GM11168 (cell line): Measurements from ENCODE around the gene TTC23L.

Experiments
- in situ Hi-C: fragments of 300-500 bp; cut with MboI; formaldehyde crosslinking; loops from one replicate; pipeline ENCODE4 v1.12.0; 2022; ENCODE audit warnings: low sequenced_read_pairs; ENCODE audit not compliant: unreplicated experiment

Gene TTC23L

DNA sequence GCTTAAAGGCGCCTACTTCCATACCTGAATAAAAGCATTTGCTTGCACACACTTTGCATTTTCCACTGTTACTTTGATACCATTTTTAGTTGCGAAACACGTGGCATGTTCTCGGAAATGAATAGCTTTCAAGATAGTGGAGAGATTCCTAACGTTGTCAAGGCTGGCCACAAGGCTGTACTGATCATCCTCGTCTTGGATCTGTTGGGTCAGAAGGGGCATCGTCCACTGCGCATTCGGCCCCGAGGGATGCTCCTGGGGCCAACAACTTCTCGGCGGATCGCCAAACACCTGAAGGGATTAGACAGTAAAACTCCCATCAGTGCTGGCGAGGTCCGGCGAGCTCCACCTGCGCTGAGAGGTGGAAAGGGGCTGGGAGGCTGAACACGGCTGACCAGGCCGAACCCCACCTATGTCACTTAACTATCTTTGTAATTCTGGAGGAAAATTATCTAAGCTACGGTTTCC is 75.7 kb downstream of the TTC23L start:
- in situ Hi-C loops: loop anchor here (25.0 kb wide), 1 partner anchor 402 kb away; no protein-coding TSS in a partner anchor

- in situ Hi-C loops: loop anchor here (25.0 kb wide), 1 partner anchor 403 kb away; no protein-coding TSS in a partner anchor
Observed at GRCh38 chr5:34915139-34915855, 76.3 kb downstream of the TTC23L start, which contains the start of the genes BRIX1 and RAD1. Gene BRIX1 (plus strand): TSS chr5:34915711. CDS start chr5:34915739, 28 bp downstream. Gene RAD1 (minus strand): TSS chr5:34915504. CDS start chr5:34914892, 612 bp downstream.

GRCh38 chr5:34915856-34916192 is 76.9 kb downstream of the TTC23L start:
- in situ Hi-C loops: loop anchor here (25.0 kb wide), 1 partner anchor 404 kb away; no protein-coding TSS in a partner anchor

- in situ Hi-C loops: loop anchor here (25.0 kb wide), 1 partner anchor 404 kb away; no protein-coding TSS in a partner anchor
Observed at GRCh38 chr5:34916518-34916917, 77.6 kb downstream of the TTC23L start.

- in situ Hi-C loops: loop anchor here (25.0 kb wide), 1 partner anchor 406 kb away; no protein-coding TSS in a partner anchor
Observed at GRCh38 chr5:34918025-34918424, 79.1 kb downstream of the TTC23L start.

DNA sequence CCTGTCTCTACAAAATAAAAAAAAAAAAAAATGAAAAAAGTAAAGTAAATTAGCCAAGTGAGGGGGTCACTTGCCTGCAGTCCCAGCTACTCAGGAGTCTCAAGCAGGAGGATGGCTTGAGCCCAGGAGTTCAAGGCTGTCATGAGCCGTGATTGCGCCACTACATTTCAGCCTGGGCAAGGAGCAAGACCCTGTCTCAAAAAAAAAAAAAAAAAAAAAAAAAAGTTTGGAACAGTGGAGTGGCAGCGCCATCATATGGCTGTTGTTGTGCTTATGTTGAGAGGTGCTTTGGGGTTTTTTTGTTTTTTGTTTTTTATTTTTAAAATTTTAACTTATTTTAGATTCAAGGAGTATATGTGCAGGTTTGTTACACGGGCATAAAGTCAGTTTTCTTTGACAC is 80.1 kb downstream of the TTC23L start:
- in situ Hi-C loops: loop anchor here (25.0 kb wide), 1 partner anchor 407 kb away; no protein-coding TSS in a partner anchor

GRCh38 chr5:34923256-34923655 is 84.3 kb downstream of the TTC23L start:
- in situ Hi-C loops: loop anchor here (25.0 kb wide), 1 partner anchor 411 kb away; no protein-coding TSS in a partner anchor

GRCh38 chr5:34923694-34924461 is 84.9 kb downstream of the TTC23L start:
- in situ Hi-C loops: loop anchor here (25.0 kb wide), 1 partner anchor 412 kb away; no protein-coding TSS in a partner anchor

- in situ Hi-C loops: loop anchor here (25.0 kb wide), 1 partner anchor 412 kb away; no protein-coding TSS in a partner anchor
Observed at GRCh38 chr5:34924462-34924765, 85.5 kb downstream of the TTC23L start.

DNA sequence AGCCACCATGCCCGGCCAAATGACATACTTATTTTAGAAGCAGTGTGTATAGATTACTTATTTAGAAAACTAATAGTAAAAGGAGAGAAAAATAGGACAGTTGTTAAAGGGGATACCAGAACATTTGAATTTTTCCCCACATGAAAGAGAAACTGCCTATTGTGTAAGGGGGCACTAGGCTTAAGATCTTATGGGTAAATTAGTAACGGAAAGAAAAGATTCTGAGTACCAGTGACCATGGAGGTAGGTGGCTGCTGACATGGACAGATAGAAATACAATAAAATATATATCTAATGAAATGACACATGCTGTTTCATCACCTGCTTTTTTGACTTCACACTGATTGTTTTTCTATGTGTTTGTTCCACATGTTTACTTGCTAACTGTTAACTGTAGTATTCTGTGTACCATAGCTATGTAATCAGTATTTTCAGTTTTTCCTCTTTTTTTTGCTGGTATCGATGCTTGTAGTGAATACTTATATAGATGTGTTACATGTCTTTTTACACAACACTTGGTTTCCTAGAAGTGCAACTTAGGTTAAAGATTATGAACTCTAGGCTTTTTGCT is 87.4 kb downstream of the TTC23L start:
- in situ Hi-C loops: no loop called here

- in situ Hi-C loops: no loop called here
Observed at GRCh38 chr5:34927785-34928184, 88.8 kb downstream of the TTC23L start.

GRCh38 chr5:34928267-34928666 is 89.3 kb downstream of the TTC23L start:
- in situ Hi-C loops: no loop called here

GRCh38 chr5:34929134-34929719 is 90.3 kb downstream of the TTC23L start, which contains the start of gene DNAJC21:
Gene DNAJC21 (plus strand): TSS chr5:34929559. CDS start chr5:34929820, 261 bp downstream.
- in situ Hi-C loops: no loop called here

- in situ Hi-C loops: no loop called here
Observed at GRCh38 chr5:34929720-34930461, 90.9 kb downstream of the TTC23L start.

DNA sequence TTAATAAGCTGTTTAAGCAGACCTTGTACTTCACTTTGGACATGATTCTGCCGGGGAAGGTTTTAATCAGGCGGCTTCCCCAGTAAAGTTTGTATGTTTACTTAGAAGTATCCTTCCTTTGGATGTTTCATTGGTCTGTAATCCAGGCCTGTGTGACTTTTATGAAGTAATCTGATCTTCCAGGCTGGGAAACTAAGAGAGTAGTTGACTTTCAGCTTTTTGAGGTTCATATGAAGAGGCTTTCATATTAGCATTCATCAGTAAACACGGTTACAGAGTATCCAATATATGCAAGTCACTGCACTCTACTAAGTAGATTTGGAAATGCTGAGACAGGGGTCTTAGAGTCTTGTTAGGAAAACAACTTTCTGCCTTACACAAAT is 91.5 kb downstream of the TTC23L start:
- in situ Hi-C loops: no loop called here

GRCh38 chr5:34930870-34931269 is 91.9 kb downstream of the TTC23L start:
- in situ Hi-C loops: no loop called here

DNA sequence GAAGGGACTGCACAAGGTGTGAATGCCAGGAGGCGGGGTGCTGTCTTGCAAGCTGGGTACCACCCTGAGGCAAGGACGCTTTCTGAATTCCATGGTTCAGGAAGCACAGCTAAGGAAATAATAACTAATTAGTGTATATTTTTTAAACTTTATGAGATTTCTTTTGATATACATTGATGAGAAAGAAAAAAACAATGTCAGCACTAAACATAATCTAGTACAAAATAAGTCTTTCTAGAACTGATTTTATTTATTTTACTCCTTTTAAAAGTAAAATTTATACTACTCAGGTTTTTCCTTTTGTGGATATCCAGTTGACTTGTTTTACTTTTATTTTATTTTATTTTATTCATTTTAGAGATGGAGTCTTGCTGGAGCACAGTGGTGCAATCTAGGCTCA is 94.0 kb downstream of the TTC23L start:
- in situ Hi-C loops: no loop called here

- in situ Hi-C loops: no loop called here
Observed at GRCh38 chr5:34941936-34942335, 103.0 kb downstream of the TTC23L start.

- in situ Hi-C loops: no loop called here
Observed at GRCh38 chr5:34944044-34944443, 105.1 kb downstream of the TTC23L start.
